Measurements from ENCODE around the gene KRTAP4-12. TPM values are rescaled to one million over a fixed set of nuclear protein-coding genes. Genes with fewer than 3 reads are reported as not detected.

Gene KRTAP4-12
- polyA plus RNA-seq, 1 donor (not counting 4 experiments of a cell fraction or from before 2014, with no cell fraction given): not detected

GRCh38 chr17:41133880-41134735 lies 10.1 kb upstream of the KRTAP4-12 start:
- no peaks in the 10 kb centered on the region for H4K20me1 ChIP-seq (ENCODE audit: control insufficient read depth, extremely low read depth, insufficient read depth, low read length)
- no peak for FAIRE-seq
- no peak overlapping the region for H3K27ac ChIP-seq (ENCODE audit: control insufficient read depth, insufficient read depth, low read length)
- no peaks in the 10 kb centered on the region for H3K27me3 ChIP-seq (ENCODE audit: control insufficient read depth, extremely low read depth, insufficient read depth, low read length)
- TF ChIP-seq EZH2 (IDR thresholded peaks at IDR 0.05; ENCODE audit: low read length): no peak
- no peak for TF ChIP-seq CTCF (optimal IDR thresholded peaks at IDR 0.05 in 1 of 3, IDR thresholded peaks at IDR 0.05 in 1 of 3, conservative IDR thresholded peaks at IDR 0.05 in 1 of 3; ENCODE audit: extremely low read depth in 1 of 3, insufficient read depth in 2 of 3, low read length in 3 of 3)
- H3K79me2 ChIP-seq (ENCODE audit: control insufficient read depth, insufficient read depth, low read length): no peaks in the 10 kb centered on the region
- H3K9me3 ChIP-seq (ENCODE audit: control insufficient read depth, low read depth, low read length): no peaks in the 10 kb centered on the region
- no peaks in the 10 kb centered on the region for H3K36me3 ChIP-seq (ENCODE audit: control insufficient read depth in 2 of 2, extremely low read depth in 1 of 2, insufficient read depth in 2 of 2, low read length in 2 of 2)
- no peaks in the 10 kb centered on the region for H3K9me1 ChIP-seq (ENCODE audit: control insufficient read depth, extremely low read depth, insufficient read depth, low read length)
- DNase-seq (ENCODE audit: low read depth, low spot score): no peak
- peaks cover 30% of the 10 kb centered on the region for H3K4me1 ChIP-seq (ENCODE audit: control insufficient read depth, extremely low read depth, insufficient read depth, low read length)
- H3K9ac ChIP-seq (ENCODE audit: control insufficient read depth, extremely low read depth, insufficient read depth, low read length): no peak overlapping the region
- dilution Hi-C loops (cut with MboI; ENCODE audit: extremely low pct_ligation_motif_present, low sequenced_read_pairs): no loop called here
- no peak overlapping the region for H3K4me2 ChIP-seq (ENCODE audit: control insufficient read depth, extremely low read depth, insufficient read depth, low read depth, low read length)
- H3K4me3 ChIP-seq (ENCODE audit: control insufficient read depth in 2 of 3, extremely low read depth in 1 of 3, insufficient read depth in 2 of 3, low read depth in 1 of 3, low read length in 3 of 3): no peak overlapping the region
- peak overlapping the region; percentile 1 for H2AFZ ChIP-seq (ENCODE audit: control insufficient read depth, low read length)

GRCh38 chr17:41131979-41132378 lies 8.0 kb upstream of the KRTAP4-12 start:
- H3K4me1 ChIP-seq (ENCODE audit: control insufficient read depth, extremely low read depth, insufficient read depth, low read length): peaks cover 30% of the 10 kb centered on the region
- peak overlapping the region; percentile 53 for H3K4me2 ChIP-seq (ENCODE audit: control insufficient read depth, extremely low read depth, insufficient read depth, low read depth, low read length)
- H3K27me3 ChIP-seq (ENCODE audit: control insufficient read depth, extremely low read depth, insufficient read depth, low read length): no peaks in the 10 kb centered on the region
- H3K4me3 ChIP-seq (ENCODE audit: control insufficient read depth in 2 of 3, extremely low read depth in 1 of 3, insufficient read depth in 2 of 3, low read depth in 1 of 3, low read length in 3 of 3): no peak overlapping the region
- FAIRE-seq (peak; percentile 98), DNase-seq (ENCODE audit: low read depth, low spot score) (peak; percentile 48)
- no peaks in the 10 kb centered on the region for H4K20me1 ChIP-seq (ENCODE audit: control insufficient read depth, extremely low read depth, insufficient read depth, low read length)
- dilution Hi-C loops (cut with MboI; ENCODE audit: extremely low pct_ligation_motif_present, low sequenced_read_pairs): no loop called here
- no peaks in the 10 kb centered on the region for H3K9me1 ChIP-seq (ENCODE audit: control insufficient read depth, extremely low read depth, insufficient read depth, low read length)
- no peaks in the 10 kb centered on the region for H3K36me3 ChIP-seq (ENCODE audit: control insufficient read depth in 2 of 2, extremely low read depth in 1 of 2, insufficient read depth in 2 of 2, low read length in 2 of 2)
- H3K9me3 ChIP-seq (ENCODE audit: control insufficient read depth, low read depth, low read length): no peaks in the 10 kb centered on the region
- H3K9ac ChIP-seq (ENCODE audit: control insufficient read depth, extremely low read depth, insufficient read depth, low read length): no peak overlapping the region
- H2AFZ ChIP-seq (ENCODE audit: control insufficient read depth, low read length): peak overlapping the region; percentile 72
- peak overlapping the region; percentile 74 for H3K27ac ChIP-seq (ENCODE audit: control insufficient read depth, insufficient read depth, low read length)
- no peaks in the 10 kb centered on the region for H3K79me2 ChIP-seq (ENCODE audit: control insufficient read depth, insufficient read depth, low read length)
- TF ChIP-seq EZH2 (IDR thresholded peaks at IDR 0.05; ENCODE audit: low read length) (no peak), CTCF (optimal IDR thresholded peaks at IDR 0.05 in 1 of 3, IDR thresholded peaks at IDR 0.05 in 1 of 3, conservative IDR thresholded peaks at IDR 0.05 in 1 of 3; ENCODE audit: extremely low read depth in 1 of 3, insufficient read depth in 2 of 3, low read length in 3 of 3) (no peak)
